Calu3 (cell line): ENCODE data around the gene TMEM132D. TPM values are rescaled to one million over a fixed set of nuclear protein-coding genes. Genes with fewer than 3 reads are reported as not detected.

Experiments used
- BruUV-seq: library from RNA; stranded (reverse); fragments of 400-500 nt; replicated peaks from 2 replicates; lab custom pipeline; 2021; lab: Mats Ljungman, UMichigan
- CTCF ChIA-PET: fragments of 300-600 bp; sonication (Branson Sonifier 250); formaldehyde crosslinking; loops from one replicate; lab custom pipeline; 2022; ENCODE audit warnings: antibody characterized with exemption; lab: Charles Lee
- DNase-seq: peaks from one replicate; pipeline ENCODE4 v3.0.0; 2022
- H3K27ac Mint-ChIP-seq: one replicate; pipeline ENCODE4 v1.8.0; 2022; ENCODE audit warnings: mixed read lengths; ENCODE audit not compliant: unreplicated experiment
- H3K27me3 Mint-ChIP-seq: one replicate; pipeline ENCODE4 v1.8.0; 2022; ENCODE audit warnings: mixed read lengths; ENCODE audit not compliant: unreplicated experiment
- H3K36me3 Mint-ChIP-seq: one replicate; pipeline ENCODE4 v1.8.0; 2022; ENCODE audit warnings: mild to moderate bottlenecking, moderate library complexity, mixed read lengths; ENCODE audit not compliant: insufficient read depth, unreplicated experiment
- H3K4me1 Mint-ChIP-seq: one replicate; pipeline ENCODE4 v1.8.0; 2022; ENCODE audit warnings: mild to moderate bottlenecking, low read depth, mixed read lengths; ENCODE audit not compliant: unreplicated experiment
- H3K4me3 Mint-ChIP-seq: one replicate; pipeline ENCODE4 v1.8.0; 2022; ENCODE audit warnings: mild to moderate bottlenecking, low read depth, moderate library complexity, mixed read lengths; ENCODE audit not compliant: unreplicated experiment
- H3K9me3 Mint-ChIP-seq: one replicate; pipeline ENCODE4 v1.8.0; 2022; ENCODE audit warnings: low read depth, mixed read lengths; ENCODE audit not compliant: unreplicated experiment
- intact Hi-C: fragments of 100-400 bp; cut with micrococcal nuclease; formaldehyde crosslinking; loops from one replicate; pipeline ENCODE4 v1.10.0; 2022; ENCODE audit not compliant: unreplicated experiment
- total RNA-seq: library from RNA; stranded (reverse); gene quantifications from 2 replicates; pipeline ENCODE4 v1.2.3, GENCODE V29; 2022
- TF ChIP-seq, protein P1 (sequence below): fragments of 200-600 bp; IDR thresholded peaks from one replicate; pipeline ENCODE4 v1.8.0; 2022; ENCODE audit warnings: antibody characterized with exemption; ENCODE audit not compliant: unreplicated experiment

The TMEM132D gene
- total RNA-seq, 1 experiment from 2014 or later = not detected

DNA sequence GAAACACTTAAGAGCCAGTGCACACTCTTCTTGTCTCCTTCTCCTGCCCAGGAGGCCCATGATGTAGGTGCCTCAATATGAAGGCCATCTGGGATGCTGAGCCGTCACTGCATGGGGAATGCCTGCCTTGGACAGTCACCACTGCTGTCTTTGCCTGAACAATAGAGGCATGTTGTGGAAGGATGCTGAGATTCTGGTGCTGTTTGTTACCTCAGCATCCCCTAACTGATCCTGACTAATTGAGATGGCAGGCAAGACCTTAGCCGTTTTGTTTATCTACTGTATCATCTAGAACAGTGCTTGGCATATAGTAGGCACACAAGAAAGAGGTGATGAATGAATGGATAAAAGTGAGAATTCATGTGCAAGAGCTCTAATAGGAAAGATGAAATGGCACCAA is 797.1 kb downstream of the TMEM132D start:
- no peak overlapping the region for H3K27ac Mint-ChIP-seq
- TF ChIP-seq, protein P1, sequence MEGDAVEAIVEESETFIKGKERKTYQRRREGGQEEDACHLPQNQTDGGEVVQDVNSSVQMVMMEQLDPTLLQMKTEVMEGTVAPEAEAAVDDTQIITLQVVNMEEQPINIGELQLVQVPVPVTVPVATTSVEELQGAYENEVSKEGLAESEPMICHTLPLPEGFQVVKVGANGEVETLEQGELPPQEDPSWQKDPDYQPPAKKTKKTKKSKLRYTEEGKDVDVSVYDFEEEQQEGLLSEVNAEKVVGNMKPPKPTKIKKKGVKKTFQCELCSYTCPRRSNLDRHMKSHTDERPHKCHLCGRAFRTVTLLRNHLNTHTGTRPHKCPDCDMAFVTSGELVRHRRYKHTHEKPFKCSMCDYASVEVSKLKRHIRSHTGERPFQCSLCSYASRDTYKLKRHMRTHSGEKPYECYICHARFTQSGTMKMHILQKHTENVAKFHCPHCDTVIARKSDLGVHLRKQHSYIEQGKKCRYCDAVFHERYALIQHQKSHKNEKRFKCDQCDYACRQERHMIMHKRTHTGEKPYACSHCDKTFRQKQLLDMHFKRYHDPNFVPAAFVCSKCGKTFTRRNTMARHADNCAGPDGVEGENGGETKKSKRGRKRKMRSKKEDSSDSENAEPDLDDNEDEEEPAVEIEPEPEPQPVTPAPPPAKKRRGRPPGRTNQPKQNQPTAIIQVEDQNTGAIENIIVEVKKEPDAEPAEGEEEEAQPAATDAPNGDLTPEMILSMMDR = no peak
- CTCF ChIA-PET = no interaction called here
- no peak overlapping the region for H3K4me3 Mint-ChIP-seq
- H3K4me1 Mint-ChIP-seq = no peaks in the 10 kb centered on the region
- intact Hi-C loops = no loop called here
- H3K9me3 Mint-ChIP-seq = peaks cover 9% of the 10 kb centered on the region
- no peaks in the 10 kb centered on the region for H3K27me3 Mint-ChIP-seq
- DNase-seq = no peak
- H3K36me3 Mint-ChIP-seq = no peaks in the 10 kb centered on the region
- BruUV-seq = no TSS peak

DNA sequence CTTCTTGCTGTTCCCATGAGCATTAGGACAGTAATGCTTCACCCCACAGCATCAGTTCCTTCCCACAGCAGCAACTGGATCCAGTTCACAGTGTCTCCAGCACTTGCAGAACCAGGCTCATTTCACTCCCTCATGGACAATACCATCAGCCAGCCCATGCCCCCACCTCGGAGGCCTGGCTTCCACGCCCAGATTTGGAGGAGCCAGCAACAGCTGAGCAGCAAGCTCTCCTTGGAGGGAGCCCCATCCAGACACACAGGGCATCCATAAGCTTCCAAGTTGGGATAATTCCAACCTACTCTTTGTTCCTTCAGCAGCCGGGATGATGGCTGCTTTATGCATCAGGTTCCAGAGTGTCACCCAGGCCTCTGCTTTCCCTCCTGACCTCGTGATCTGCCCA is 800.6 kb downstream of the TMEM132D start:
- Mint-ChIP-seq H3K4me3 (no peak overlapping the region), H3K36me3 (no peaks in the 10 kb centered on the region), H3K4me1 (no peaks in the 10 kb centered on the region), H3K27me3 (no peaks in the 10 kb centered on the region), H3K27ac (no peak overlapping the region), H3K9me3 (peaks cover 12% of the 10 kb centered on the region)
- TF ChIP-seq, protein P1 = no peak
- intact Hi-C loops = no loop called here
- BruUV-seq = no TSS peak
- CTCF ChIA-PET = no interaction called here
- DNase-seq = no peak

DNA sequence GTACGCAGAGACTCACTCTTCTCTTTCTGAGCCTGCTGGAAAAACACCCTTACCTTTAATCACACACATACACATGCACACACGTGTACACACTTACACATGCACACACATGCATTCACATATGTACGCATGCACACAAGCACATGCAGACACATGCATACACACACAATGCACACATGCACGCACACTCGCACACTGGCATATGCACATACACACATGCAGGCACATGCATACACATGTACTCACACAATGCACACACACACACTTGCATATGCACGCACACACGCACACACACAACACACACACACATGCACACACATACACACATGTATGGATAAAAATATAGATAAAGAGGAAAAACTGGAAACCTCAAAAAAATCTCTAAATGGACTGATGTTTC is 801.6 kb downstream of the TMEM132D start:
- Mint-ChIP-seq H3K4me3 (no peak overlapping the region), H3K4me1 (no peaks in the 10 kb centered on the region), H3K27ac (no peak overlapping the region), H3K9me3 (peaks cover 10% of the 10 kb centered on the region), H3K27me3 (no peaks in the 10 kb centered on the region), H3K36me3 (no peaks in the 10 kb centered on the region)
- CTCF ChIA-PET = no interaction called here
- TF ChIP-seq, protein P1 = no peak
- no TSS peak for BruUV-seq
- no peak for DNase-seq
- intact Hi-C loops = no loop called here

DNA sequence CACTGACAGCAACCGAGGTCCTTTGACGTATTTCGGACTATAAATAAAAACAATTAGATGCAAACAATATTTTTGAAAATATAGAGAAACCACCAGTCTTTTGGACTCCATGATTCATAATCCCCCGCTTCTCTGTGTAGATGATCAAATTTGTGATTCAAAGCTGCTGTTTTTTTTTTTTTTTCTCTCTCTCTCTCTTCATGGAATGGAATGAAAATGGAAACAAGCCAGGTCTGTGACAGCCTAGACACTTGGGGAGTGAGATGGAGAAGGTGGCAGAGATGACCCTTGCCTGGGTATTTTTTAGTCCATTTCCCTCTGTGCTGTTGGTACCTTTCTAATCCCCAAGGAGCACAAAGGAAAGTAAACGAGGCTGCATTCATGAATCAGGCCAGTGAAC is 802.0 kb downstream of the TMEM132D start:
- Mint-ChIP-seq H3K4me1 (no peaks in the 10 kb centered on the region), H3K27ac (no peak overlapping the region), H3K36me3 (no peaks in the 10 kb centered on the region), H3K9me3 (peaks cover 10% of the 10 kb centered on the region), H3K27me3 (no peaks in the 10 kb centered on the region), H3K4me3 (no peak overlapping the region)
- TF ChIP-seq, protein P1 = no peak
- BruUV-seq = no TSS peak
- intact Hi-C loops = no loop called here
- no peak for DNase-seq
- CTCF ChIA-PET = no interaction called here
